Upper lobe of left lung (tissue), 4 donors: ENCODE measurements around the gene ZNF436.

Experiments
- CTCF ChIP-seq, 6 experiments: fragments of 450-650 bp in 4 of 6; fragments of 200-600 bp in 2 of 6; sonication (generic) in 2 of 6; IDR thresholded peaks; one replicate each; pipeline ENCODE4 v1.5.1; 2016 to 2019; ENCODE audit warnings: antibody characterized with exemption in 6 of 6
- POLR2A ChIP-seq, 4 donors: fragments of 450-650 bp; IDR thresholded peaks; one replicate each; pipeline ENCODE4 v1.5.1; 2016 to 2017; ENCODE audit warnings: antibody characterized with exemption in 4 of 4, mild to moderate bottlenecking in 2 of 4

GRCh38 chr1:23337869-23338268 lies 31.8 kb downstream of the ZNF436 start:
- TF ChIP-seq CTCF (IDR thresholded peaks at IDR 0.05) (no peak), POLR2A (IDR thresholded peaks at IDR 0.05) (no peak)
